WTC11 (cell line): ENCODE results near the gene TMEM41B. TPM values are rescaled to one million over a fixed set of nuclear protein-coding genes. Genes with fewer than 3 reads are reported as not detected.
A peak's percentile ranks its signal among the peaks of the same experiment; 100 is the strongest.
"Not testable (repeated sequence)": the region's sequence is repeated elsewhere in the genome, so short reads cannot be mapped to it uniquely, and the experiment has no call there.

Source experiments
- ATAC-seq: fragments of 200-7000 bp; cut with Tn5 transposase; 2 replicates; pipeline ENCODE4 v1.10.0; 2021; ENCODE audit warnings: mild to moderate bottlenecking, moderate library complexity
- CTCF ChIA-PET: fragments of 300-600 bp; sonication (Branson Sonifier 250); formaldehyde crosslinking; loops from one replicate; lab custom pipeline; 2021; ENCODE audit warnings: antibody characterized with exemption; lab: Charles Lee
- POLR2A ChIA-PET: fragments of 350-600 bp; sonication (Branson Sonifier 250); formaldehyde crosslinking; loops from one replicate; lab custom pipeline; 2021; ENCODE audit warnings: antibody characterized with exemption; lab: Charles Lee
- DNase-seq: peaks from one replicate; pipeline ENCODE4 v3.0.0; 2021; ENCODE audit warnings: low spot score
- H3K27ac Mint-ChIP-seq: 2 replicates; pipeline ENCODE4 v1.8.0; 2021; ENCODE audit warnings: mixed read lengths
- H3K27me3 Mint-ChIP-seq: 2 replicates; pipeline ENCODE4 v1.8.0; 2021; ENCODE audit warnings: low read depth, mild to moderate bottlenecking, moderate library complexity, mixed read lengths
- H3K36me3 Mint-ChIP-seq: 2 replicates; pipeline ENCODE4 v1.8.0; 2021; ENCODE audit warnings: mixed read lengths
- H3K4me1 Mint-ChIP-seq: 2 replicates; pipeline ENCODE4 v1.8.0; 2022; ENCODE audit warnings: mixed read lengths
- H3K4me3 Mint-ChIP-seq: 2 replicates; pipeline ENCODE4 v1.8.0; 2021; ENCODE audit warnings: mild to moderate bottlenecking, moderate library complexity, mixed read lengths
- H3K9me3 Mint-ChIP-seq: 2 replicates; pipeline ENCODE4 v1.8.0; 2021; ENCODE audit warnings: mixed read lengths
- CBFB ChIP-seq: sonication (generic); formaldehyde crosslinking; IDR thresholded peaks from 2 replicates; pipeline ENCODE4 v1.8.1; 2022; ENCODE audit warnings: mild to moderate bottlenecking, low read depth, missing genetic modification reagents
- CTCF ChIP-seq: fragments of 200-600 bp; IDR thresholded peaks from 2 replicates; pipeline ENCODE4 v1.8.0; 2022; ENCODE audit warnings: antibody characterized with exemption
- EMX1 ChIP-seq: fragments of 250-450 bp; sonication (Bioruptor Pico); IDR thresholded peaks from 2 replicates; pipeline ENCODE4 v1.8.0; 2021; ENCODE audit warnings: mild to moderate bottlenecking
- ESRRA ChIP-seq: sonication (generic); formaldehyde crosslinking; IDR thresholded peaks from 2 replicates; pipeline ENCODE4 v1.8.1; 2022; ENCODE audit warnings: mild to moderate bottlenecking, missing genetic modification reagents, borderline replicate concordance
- FOXJ3 ChIP-seq: sonication (generic); formaldehyde crosslinking; IDR thresholded peaks from 2 replicates; pipeline ENCODE4 v1.9.0; 2021; ENCODE audit warnings: missing genetic modification reagents, mild to moderate bottlenecking, borderline replicate concordance
- JUN ChIP-seq: sonication (generic); formaldehyde crosslinking; IDR thresholded peaks from 2 replicates; pipeline ENCODE4 v1.8.0; 2023; ENCODE audit warnings: mild to moderate bottlenecking, missing genetic modification reagents
- NR1H2 ChIP-seq: sonication (generic); formaldehyde crosslinking; IDR thresholded peaks from 2 replicates; pipeline ENCODE4 v1.9.0; 2021; ENCODE audit warnings: mild to moderate bottlenecking, moderate library complexity, missing genetic modification reagents
- SOX15 ChIP-seq: fragments of 250-450 bp; sonication (Bioruptor Pico); IDR thresholded peaks from 2 replicates; pipeline ENCODE4 v1.9.0; 2021; ENCODE audit warnings: mild to moderate bottlenecking
- TCF7 ChIP-seq: sonication (generic); formaldehyde crosslinking; IDR thresholded peaks from 2 replicates; pipeline ENCODE4 v1.8.0; 2022; ENCODE audit warnings: mild to moderate bottlenecking, low read depth, missing genetic modification reagents, moderate library complexity
- TP53 ChIP-seq: sonication (generic); formaldehyde crosslinking; IDR thresholded peaks from 2 replicates; pipeline ENCODE4 v1.8.1; 2023; ENCODE audit warnings: mild to moderate bottlenecking, missing genetic modification reagents
- USF2 ChIP-seq: sonication (generic); formaldehyde crosslinking; IDR thresholded peaks from 2 replicates; pipeline ENCODE4 v1.8.1; 2023; ENCODE audit warnings: mild to moderate bottlenecking, missing genetic modification reagents, moderate library complexity
- ZNF121 ChIP-seq: sonication (generic); formaldehyde crosslinking; IDR thresholded peaks from 2 replicates; pipeline ENCODE4 v1.8.0; 2023; ENCODE audit warnings: missing genetic modification reagents
- ZNF396 ChIP-seq: fragments of 250-450 bp; sonication (Bioruptor Pico); IDR thresholded peaks from 2 replicates; pipeline ENCODE4 v1.8.0; 2021; ENCODE audit warnings: mild to moderate bottlenecking, moderate library complexity, borderline replicate concordance
- ZNF512 ChIP-seq: sonication (generic); formaldehyde crosslinking; IDR thresholded peaks from 2 replicates; pipeline ENCODE4 v1.8.1; 2022; ENCODE audit warnings: missing genetic modification reagents, borderline replicate concordance
- ZNF532 ChIP-seq: fragments of 250-450 bp; sonication (Bioruptor Pico); IDR thresholded peaks from 2 replicates; pipeline ENCODE4 v1.9.0; 2021; ENCODE audit warnings: mild to moderate bottlenecking, borderline replicate concordance
- total RNA-seq: library from RNA; stranded (reverse); gene quantifications from 3 replicates; pipeline ENCODE4 v1.2.3, GENCODE V29; 2021
- TF ChIP-seq, protein P1 (sequence below): sonication (generic); formaldehyde crosslinking; IDR thresholded peaks from 2 replicates; pipeline ENCODE4 v1.8.0; 2023; ENCODE audit warnings: missing genetic modification reagents

The TMEM41B gene
- total RNA-seq, 1 experiment from 2014 or later = 45.8 TPM

- TF ChIP-seq CBFB (no peak), CTCF (no peak), EMX1 (CRISPR knock-in tag) (no peak), SOX15 (CRISPR knock-in tag) (no peak), ZNF532 (no peak), USF2 (CRISPR knock-in tag) (no peak), TCF7 (CRISPR knock-in tag) (no peak), TP53 (CRISPR knock-in tag) (no peak), NR1H2 (CRISPR knock-in tag) (no peak), JUN (CRISPR knock-in tag) (no peak), ESRRA (CRISPR knock-in tag) (no peak)
- TF ChIP-seq, protein P1, sequence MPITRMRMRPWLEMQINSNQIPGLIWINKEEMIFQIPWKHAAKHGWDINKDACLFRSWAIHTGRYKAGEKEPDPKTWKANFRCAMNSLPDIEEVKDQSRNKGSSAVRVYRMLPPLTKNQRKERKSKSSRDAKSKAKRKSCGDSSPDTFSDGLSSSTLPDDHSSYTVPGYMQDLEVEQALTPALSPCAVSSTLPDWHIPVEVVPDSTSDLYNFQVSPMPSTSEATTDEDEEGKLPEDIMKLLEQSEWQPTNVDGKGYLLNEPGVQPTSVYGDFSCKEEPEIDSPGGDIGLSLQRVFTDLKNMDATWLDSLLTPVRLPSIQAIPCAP (CRISPR knock-in tag) = no peak
- TF ChIP-seq, all 79 proteins: peak for 0
- ChIA-PET POLR2A (interaction anchor here (0.6 kb wide), 1 partner anchor 10 kb away, joined by 3 read pairs; no protein-coding TSS in a partner anchor), CTCF (interaction anchor here (0.6 to 1.3 kb wide), 2 partner anchors 40 to 144 kb away, joined by 3 to 4 read pairs; no protein-coding TSS in a partner anchor)
- ATAC-seq (peak; percentile 10), DNase-seq (no peak)
- Mint-ChIP-seq H3K27me3 (no peaks in the 10 kb centered on the region), H3K36me3 (no peaks in the 10 kb centered on the region), H3K4me1 (peaks cover 32% of the 10 kb centered on the region), H3K9me3 (peaks cover 8% of the 10 kb centered on the region), H3K27ac (peak overlapping the region; percentile 99), H3K4me3 (no peak overlapping the region)
Observed at GRCh38 chr11:9362393-9362863, 48.0 kb upstream of the TMEM41B start.

DNA sequence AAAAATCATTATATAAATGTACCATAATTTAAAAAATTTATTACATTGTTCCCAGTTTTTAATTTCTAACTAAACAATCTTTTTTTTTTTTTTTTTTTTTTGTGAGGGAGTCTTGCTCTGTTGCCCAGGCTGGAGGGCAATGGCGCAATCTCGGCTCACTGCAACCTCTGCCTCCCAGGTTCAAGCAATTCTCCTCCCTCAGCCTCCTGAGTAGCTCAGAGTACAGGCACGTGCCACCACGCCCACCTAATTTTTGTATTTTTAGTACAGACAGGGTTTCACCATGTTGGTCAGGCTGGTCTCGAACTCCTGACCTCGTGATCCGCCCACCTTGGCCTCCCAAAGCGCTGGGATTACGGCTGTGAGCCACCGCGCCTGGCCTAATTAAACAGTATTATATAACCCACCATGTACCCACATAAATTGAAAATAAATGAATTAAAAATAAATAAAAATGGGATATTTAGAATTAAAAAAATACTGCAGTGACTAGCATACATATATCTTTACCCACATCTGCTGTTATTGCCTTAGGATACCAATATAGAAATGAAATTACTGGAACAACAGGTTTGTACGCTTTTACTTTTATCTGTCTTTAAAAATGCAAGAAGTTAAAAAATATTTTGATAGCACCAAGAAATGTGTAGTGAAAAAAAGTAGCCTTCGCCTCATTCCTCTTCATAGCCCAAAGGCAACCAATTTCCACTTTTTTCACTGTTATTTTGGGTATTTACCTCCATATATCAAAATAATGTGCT, 46.6 kb upstream of the TMEM41B start:
- ATAC-seq, POLR2A ChIA-PET, H3K36me3 Mint-ChIP-seq, H3K27ac Mint-ChIP-seq: not testable (repeated sequence)
- peaks cover 35% of the 10 kb centered on the region for H3K4me1 Mint-ChIP-seq
- peak; percentile 58; the same call in 1 of the 2 replicates for TF ChIP-seq ZNF121 (CRISPR knock-in tag)
- TF ChIP-seq, all 79 proteins: peak for 1; not testable (repeated sequence) for 78
- H3K4me3 Mint-ChIP-seq, CTCF ChIA-PET, DNase-seq, H3K27me3 Mint-ChIP-seq, H3K9me3 Mint-ChIP-seq: not testable (repeated sequence)

- ATAC-seq (no peak), DNase-seq (no peak)
- Mint-ChIP-seq H3K9me3 (peaks cover 11% of the 10 kb centered on the region), H3K27ac (peak overlapping the region; percentile 0; the same call in 1 of the 2 replicates), H3K27me3 (no peaks in the 10 kb centered on the region), H3K4me3 (no peak overlapping the region), H3K4me1 (peaks cover 8% of the 10 kb centered on the region), H3K36me3 (no peaks in the 10 kb centered on the region)
- ChIA-PET CTCF (no interaction called here), POLR2A (no interaction called here)
- no peak for TF ChIP-seq ZNF512 (CRISPR knock-in tag)
- TF ChIP-seq ESRRA (CRISPR knock-in tag) = no peak
- no peak for TF ChIP-seq FOXJ3
- TF ChIP-seq ZNF396 (CRISPR knock-in tag) = no peak
Observed at GRCh38 chr11:9357041-9357440, 42.6 kb upstream of the TMEM41B start.
